ENCODE data around the gene CERS5.

CERS5 gene

GRCh38 chr12:50145439-50145838 is 21.7 kb downstream of the CERS5 start:
- Histone ChIP-seq H3K27me3 (ENCODE audit: insufficient read depth, poor library complexity, severe bottlenecking) (no peaks in the 10 kb centered on the region), H3K36me3 (ENCODE audit: low read depth) (peaks cover 25% of the 10 kb centered on the region), H3K4me1 (ENCODE audit: insufficient read depth, poor library complexity, severe bottlenecking) (no peaks in the 10 kb centered on the region), H3K27ac (ENCODE audit: poor library complexity, severe bottlenecking) (no peak overlapping the region), H3K9me3 (ENCODE audit: severe bottlenecking) (no peaks in the 10 kb centered on the region), H3K4me3 (ENCODE audit: severe bottlenecking) (no peak overlapping the region)
- TF ChIP-seq CTCF (IDR thresholded peaks at IDR 0.05; ENCODE audit: poor library complexity, severe bottlenecking): no peak
- ATAC-seq (ENCODE audit: low read depth): no peak
- no peak for DNase-seq (ENCODE audit: low spot score)

GRCh38 chr12:50142993-50143392 is 24.2 kb downstream of the CERS5 start:
- Histone ChIP-seq H3K4me1 (ENCODE audit: insufficient read depth, poor library complexity, severe bottlenecking) (no peaks in the 10 kb centered on the region), H3K36me3 (ENCODE audit: low read depth) (peaks cover 45% of the 10 kb centered on the region), H3K27me3 (ENCODE audit: insufficient read depth, poor library complexity, severe bottlenecking) (no peaks in the 10 kb centered on the region), H3K27ac (ENCODE audit: poor library complexity, severe bottlenecking) (no peak overlapping the region), H3K4me3 (ENCODE audit: severe bottlenecking) (no peak overlapping the region), H3K9me3 (ENCODE audit: severe bottlenecking) (no peaks in the 10 kb centered on the region)
- DNase-seq (ENCODE audit: low spot score): no peak
- ATAC-seq (ENCODE audit: low read depth): no peak
- TF ChIP-seq CTCF (IDR thresholded peaks at IDR 0.05; ENCODE audit: poor library complexity, severe bottlenecking): no peak

GRCh38 chr12:50132505-50133135 is 34.5 kb downstream of the CERS5 start:
- ATAC-seq (ENCODE audit: low read depth) (no peak), DNase-seq (ENCODE audit: low spot score) (no peak)
- peaks cover 73% of the 10 kb centered on the region for H3K36me3 ChIP-seq (ENCODE audit: low read depth)
- no peaks in the 10 kb centered on the region for H3K27me3 ChIP-seq (ENCODE audit: insufficient read depth, poor library complexity, severe bottlenecking)
- no peak overlapping the region for H3K4me3 ChIP-seq (ENCODE audit: severe bottlenecking)
- H3K27ac ChIP-seq (ENCODE audit: poor library complexity, severe bottlenecking): no peak overlapping the region
- no peaks in the 10 kb centered on the region for H3K9me3 ChIP-seq (ENCODE audit: severe bottlenecking)
- TF ChIP-seq CTCF (IDR thresholded peaks at IDR 0.05; ENCODE audit: poor library complexity, severe bottlenecking): peak; percentile 57
- no peaks in the 10 kb centered on the region for H3K4me1 ChIP-seq (ENCODE audit: insufficient read depth, poor library complexity, severe bottlenecking)

- Histone ChIP-seq H3K27me3 (ENCODE audit: insufficient read depth, poor library complexity, severe bottlenecking) (no peaks in the 10 kb centered on the region), H3K36me3 (ENCODE audit: low read depth) (peaks cover 56% of the 10 kb centered on the region), H3K9me3 (ENCODE audit: severe bottlenecking) (no peaks in the 10 kb centered on the region), H3K4me3 (ENCODE audit: severe bottlenecking) (no peak overlapping the region), H3K4me1 (ENCODE audit: insufficient read depth, poor library complexity, severe bottlenecking) (no peaks in the 10 kb centered on the region), H3K27ac (ENCODE audit: poor library complexity, severe bottlenecking) (no peak overlapping the region)
- ATAC-seq (ENCODE audit: low read depth) (no peak), DNase-seq (ENCODE audit: low spot score) (no peak)
- TF ChIP-seq CTCF (IDR thresholded peaks at IDR 0.05; ENCODE audit: poor library complexity, severe bottlenecking): no peak
Observed at GRCh38 chr12:50129290-50129689, 37.9 kb downstream of the CERS5 start.

- DNase-seq (ENCODE audit: low spot score) (no peak), ATAC-seq (ENCODE audit: low read depth) (peak; percentile 33; the same call in 1 of the 3 replicates)
- Histone ChIP-seq H3K4me3 (ENCODE audit: severe bottlenecking) (no peak overlapping the region), H3K36me3 (ENCODE audit: low read depth) (peaks cover 41% of the 10 kb centered on the region), H3K27me3 (ENCODE audit: insufficient read depth, poor library complexity, severe bottlenecking) (no peaks in the 10 kb centered on the region), H3K9me3 (ENCODE audit: severe bottlenecking) (no peaks in the 10 kb centered on the region), H3K27ac (ENCODE audit: poor library complexity, severe bottlenecking) (no peak overlapping the region), H3K4me1 (ENCODE audit: insufficient read depth, poor library complexity, severe bottlenecking) (no peaks in the 10 kb centered on the region)
- TF ChIP-seq CTCF (IDR thresholded peaks at IDR 0.05; ENCODE audit: poor library complexity, severe bottlenecking): no peak
Observed at GRCh38 chr12:50127546-50127945, 39.6 kb downstream of the CERS5 start.
